ENCODE measurements around the gene SCAI.
A peak's percentile ranks its signal among the peaks of the same experiment; 100 is the strongest.
"Not testable (repeated sequence)": the region's sequence is repeated elsewhere in the genome, so short reads cannot be mapped to it uniquely, and the experiment has no call there.

The SCAI gene

DNA sequence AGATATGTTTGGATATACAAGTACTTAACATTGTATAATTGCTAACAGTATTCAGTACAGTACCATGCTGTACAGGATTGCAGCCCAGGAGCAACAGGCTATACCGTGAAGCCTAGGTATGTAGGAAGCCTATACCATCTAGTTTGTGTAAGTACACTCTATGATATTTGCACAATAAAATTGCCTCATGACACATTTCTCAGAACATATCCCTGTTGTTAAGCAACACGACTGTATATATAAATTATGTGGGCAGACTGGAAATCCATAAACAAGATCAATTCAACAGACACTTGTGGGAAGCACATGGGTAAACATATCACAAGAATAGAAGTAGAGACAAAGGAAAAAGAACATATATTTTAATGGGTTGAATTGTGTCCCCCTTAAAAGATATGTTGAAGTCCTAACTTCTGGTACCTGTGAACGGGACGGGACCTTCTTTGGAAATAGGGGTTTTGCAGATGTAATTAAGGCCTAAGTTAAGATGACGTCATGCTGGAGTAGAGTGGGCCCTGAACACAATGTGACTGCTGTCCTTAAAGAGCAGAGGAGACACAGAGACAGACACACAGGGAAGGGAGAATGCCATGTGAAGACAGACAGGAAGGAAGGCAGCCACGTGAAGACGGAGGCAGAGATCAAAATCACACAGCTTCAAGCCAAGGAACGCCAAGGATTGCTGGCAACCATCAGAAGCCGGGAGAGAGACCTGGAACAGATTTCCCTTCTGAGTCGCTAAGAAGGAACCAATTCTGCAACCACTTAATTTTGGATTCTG lies 76.3 kb downstream of the SCAI start:
- DNase-seq (ENCODE audit: insufficient read length, low spot score) (no peak), FAIRE-seq (peak; percentile 82)
- TF ChIP-seq POLR2A (IDR thresholded peaks at IDR 0.05; ENCODE audit: low read depth, low read length) = no peak

DNA sequence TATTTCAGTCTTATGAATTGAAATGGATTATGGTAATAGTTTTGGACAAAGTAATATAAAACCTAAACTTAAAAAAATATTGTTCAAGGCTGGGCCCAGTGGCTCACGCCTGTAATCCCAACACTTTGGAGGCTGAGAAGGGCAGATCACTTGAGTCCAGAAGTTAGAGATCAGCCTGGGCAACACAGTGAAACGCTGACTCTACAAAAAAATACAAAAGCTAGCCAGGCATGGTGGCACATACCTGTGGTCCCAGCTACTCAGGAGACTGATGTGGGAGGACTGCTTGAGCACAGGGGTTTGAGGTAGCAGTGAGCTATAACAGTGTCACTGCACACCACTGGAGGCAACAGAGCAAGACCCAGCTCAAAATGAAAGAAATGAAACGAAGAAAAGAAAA lies 81.9 kb downstream of the SCAI start:
- TF ChIP-seq POLR2A (IDR thresholded peaks at IDR 0.05; ENCODE audit: low read depth, low read length) = no peak
- DNase-seq (ENCODE audit: insufficient read length, low spot score) (no peak), FAIRE-seq (no peak)

DNA sequence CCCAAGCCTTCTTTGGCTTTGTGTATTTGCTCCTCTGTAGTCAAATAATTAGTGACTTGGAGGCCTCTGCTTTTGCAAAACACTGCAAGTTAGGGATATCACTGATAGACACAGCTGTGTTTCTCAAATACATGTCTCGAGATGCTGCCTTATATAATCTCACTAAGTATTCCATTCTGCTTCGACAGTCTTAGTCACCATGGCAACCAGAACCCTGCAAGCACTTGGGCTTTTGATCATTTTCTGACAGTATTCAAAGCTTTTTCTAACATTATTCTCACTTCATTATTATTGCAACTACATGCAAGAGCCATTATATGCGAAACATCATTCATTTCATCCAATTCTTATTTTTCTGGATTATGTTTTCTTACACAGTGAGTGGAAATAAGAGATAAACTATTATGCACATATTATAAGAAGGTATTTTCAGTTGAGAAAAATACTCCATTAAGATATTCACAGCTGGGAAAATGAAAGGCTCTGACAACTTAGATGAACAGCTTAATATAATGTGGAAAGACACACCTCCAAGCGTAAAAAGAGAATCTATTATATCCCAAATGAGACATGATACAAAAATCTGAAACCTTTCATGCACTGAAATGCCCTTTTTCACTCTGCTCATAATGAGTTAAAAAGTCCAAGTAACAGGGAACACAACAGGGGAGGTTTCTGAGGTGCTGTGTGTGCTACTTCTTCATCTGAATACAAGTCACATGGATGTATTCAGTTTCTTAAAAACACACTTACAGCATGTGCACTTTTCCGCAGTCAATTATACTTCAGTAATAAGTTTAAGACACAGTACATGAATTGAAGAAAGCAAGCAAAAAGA lies 93.9 kb downstream of the SCAI start:
- no peak for TF ChIP-seq POLR2A (IDR thresholded peaks at IDR 0.05; ENCODE audit: low read depth, low read length)
- FAIRE-seq = peak; percentile 66
- DNase-seq (ENCODE audit: insufficient read length, low spot score) = no peak

DNA sequence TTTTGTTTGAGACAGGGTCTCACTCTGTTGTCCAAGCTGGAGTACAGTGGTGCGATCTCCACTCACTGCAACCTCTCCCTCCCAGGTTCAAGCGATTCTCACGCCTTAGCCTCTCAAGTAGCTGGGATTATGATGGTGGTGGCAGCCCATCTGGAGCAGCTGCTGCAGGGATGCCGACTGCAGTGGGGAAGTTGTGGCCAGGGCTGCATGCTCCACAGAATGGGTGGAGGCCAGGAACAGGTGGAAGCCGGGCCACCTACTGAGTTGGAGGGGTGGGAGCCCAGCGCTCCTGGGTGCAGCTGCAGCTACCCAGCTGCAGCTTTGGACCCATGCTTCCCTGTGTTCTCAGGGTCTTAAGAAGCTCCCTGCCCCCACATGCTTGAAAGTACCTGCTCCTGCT lies 99.7 kb downstream of the SCAI start:
- DNase-seq (ENCODE audit: insufficient read length, low spot score) (no peak), FAIRE-seq (no peak)
- no peak for TF ChIP-seq POLR2A (IDR thresholded peaks at IDR 0.05; ENCODE audit: low read depth, low read length)

DNA sequence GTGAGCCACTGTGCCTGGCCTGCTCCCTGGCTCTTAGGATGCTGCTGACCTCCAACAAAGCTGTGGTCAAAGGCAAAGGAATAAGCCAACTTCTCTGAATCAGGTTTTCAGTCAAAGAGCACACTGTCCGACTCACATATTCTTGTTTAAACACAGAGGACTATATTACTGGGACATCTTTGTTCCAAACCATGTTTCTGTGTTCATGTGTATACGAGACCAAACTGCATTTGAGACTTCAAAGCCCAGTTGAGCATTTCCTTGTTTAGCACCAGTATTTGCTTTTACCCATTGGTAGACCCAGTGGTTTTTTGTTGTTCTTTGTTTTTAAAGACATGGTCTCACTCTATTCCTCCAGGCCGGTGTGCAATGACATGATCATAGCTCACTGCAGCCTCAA lies 100.2 kb downstream of the SCAI start:
- FAIRE-seq (no peak), DNase-seq (ENCODE audit: insufficient read length, low spot score) (no peak)
- TF ChIP-seq POLR2A (IDR thresholded peaks at IDR 0.05; ENCODE audit: low read depth, low read length) = no peak

DNA sequence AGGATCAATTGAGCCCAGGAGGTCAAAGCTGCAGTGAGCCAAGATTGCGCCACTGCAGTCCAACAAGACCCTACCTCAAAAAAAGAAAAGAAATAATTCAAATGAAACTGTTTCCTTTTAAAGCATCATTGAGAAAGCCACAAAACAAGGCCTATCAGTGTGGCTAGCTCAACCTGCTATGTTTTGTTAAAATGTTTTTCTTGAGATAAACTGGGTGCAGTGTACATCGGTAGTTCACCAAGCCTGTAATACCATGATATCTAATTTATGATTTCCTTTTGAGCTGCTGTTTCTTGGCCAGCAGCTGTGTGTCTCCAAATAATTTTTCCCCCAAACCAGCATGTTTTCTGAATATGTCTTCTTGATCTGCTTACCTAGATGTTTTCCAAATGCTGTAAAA lies 105.2 kb downstream of the SCAI start:
- no peak for TF ChIP-seq POLR2A (IDR thresholded peaks at IDR 0.05; ENCODE audit: low read depth, low read length)
- FAIRE-seq = peak; percentile 30

DNA sequence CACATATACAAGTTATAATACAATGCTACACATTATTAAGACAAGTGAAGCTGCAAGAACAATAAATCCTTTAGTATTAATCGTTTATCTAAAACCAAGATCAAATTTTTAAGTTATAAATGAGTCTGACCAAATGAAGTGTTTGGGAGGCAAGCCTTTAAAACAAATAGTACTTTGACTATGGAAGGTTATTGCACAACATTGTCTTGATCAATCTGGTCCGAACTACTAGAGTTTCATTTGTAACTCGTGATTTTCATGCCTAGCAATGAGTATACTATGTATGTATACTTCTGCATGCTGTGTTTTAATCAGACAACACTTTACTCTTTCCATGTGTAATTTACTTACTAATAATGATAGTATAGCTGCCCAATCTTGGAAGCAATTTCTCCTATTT lies 115.3 kb downstream of the SCAI start:
- FAIRE-seq = peak; percentile 69
- DNase-seq (ENCODE audit: insufficient read length, low spot score) = no peak
- no peak for TF ChIP-seq POLR2A (IDR thresholded peaks at IDR 0.05; ENCODE audit: low read depth, low read length)

More for the DNA sequence above, 105.2 kb downstream of the SCAI start:
- no peak for DNase-seq (ENCODE audit: insufficient read length, low spot score)

DNA sequence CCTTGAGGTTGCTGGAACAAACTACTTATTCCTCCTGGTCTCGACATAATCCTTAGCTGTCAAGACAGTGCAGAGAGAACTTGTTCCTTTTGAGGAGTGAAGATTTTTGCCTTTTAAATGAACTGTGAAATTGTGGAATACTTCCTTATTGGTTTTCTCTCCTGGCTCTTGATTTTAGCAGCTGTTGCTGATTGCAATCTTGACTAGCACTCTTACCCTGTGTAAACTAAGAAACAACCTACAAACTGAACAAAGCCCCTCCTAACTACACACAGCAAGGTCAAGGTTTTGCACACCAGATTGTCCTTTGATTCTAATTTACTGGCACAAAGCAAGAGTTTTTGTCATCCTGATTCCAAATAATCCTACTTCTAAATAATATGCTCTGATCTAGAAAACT lies 118.4 kb downstream of the SCAI start:
- no peak for TF ChIP-seq POLR2A (IDR thresholded peaks at IDR 0.05; ENCODE audit: low read depth, low read length)
- peak; percentile 95 for FAIRE-seq
- DNase-seq (ENCODE audit: insufficient read length, low spot score) = no peak

DNA sequence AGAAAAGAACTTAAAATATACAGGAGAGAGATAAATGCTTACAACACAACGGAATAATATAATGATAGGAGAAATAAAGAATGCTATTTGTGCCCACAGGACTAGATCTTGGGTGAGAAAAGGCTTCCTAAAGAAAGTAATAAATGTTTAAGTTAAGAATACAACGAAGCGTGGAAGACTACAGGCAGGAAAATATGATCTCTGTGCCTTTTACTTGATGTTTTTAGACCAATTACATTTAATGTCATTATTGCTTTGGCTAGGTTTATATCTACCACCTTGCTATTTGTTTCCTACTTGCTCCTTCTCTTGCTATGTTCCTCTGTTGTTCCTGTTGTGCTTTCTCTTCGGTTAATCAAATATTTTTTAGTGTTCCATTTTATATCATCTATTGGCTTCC lies 122.3 kb downstream of the SCAI start:
- no peak for TF ChIP-seq POLR2A (IDR thresholded peaks at IDR 0.05; ENCODE audit: low read depth, low read length)
- FAIRE-seq = no peak
- DNase-seq (ENCODE audit: insufficient read length, low spot score) = no peak

DNA sequence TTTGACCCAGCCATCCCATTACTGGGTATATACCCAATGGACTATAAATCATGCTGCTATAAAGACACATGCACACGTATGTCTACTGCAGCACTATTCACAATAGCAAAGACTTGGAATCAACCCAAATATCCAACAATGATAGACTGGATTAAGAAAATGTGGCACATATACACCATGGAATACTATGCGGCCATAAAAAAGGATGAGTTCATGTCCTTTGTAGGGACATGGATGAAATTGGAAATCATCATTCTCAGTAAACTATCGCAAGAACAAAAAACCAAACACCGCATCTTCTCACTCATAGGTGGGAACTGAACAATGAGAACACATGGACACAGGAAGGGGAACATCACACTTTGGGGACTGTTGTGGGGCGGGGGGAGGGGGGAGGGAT lies 127.7 kb downstream of the SCAI start:
- not testable (repeated sequence) for FAIRE-seq; DNase-seq (ENCODE audit: insufficient read length, low spot score)

DNA sequence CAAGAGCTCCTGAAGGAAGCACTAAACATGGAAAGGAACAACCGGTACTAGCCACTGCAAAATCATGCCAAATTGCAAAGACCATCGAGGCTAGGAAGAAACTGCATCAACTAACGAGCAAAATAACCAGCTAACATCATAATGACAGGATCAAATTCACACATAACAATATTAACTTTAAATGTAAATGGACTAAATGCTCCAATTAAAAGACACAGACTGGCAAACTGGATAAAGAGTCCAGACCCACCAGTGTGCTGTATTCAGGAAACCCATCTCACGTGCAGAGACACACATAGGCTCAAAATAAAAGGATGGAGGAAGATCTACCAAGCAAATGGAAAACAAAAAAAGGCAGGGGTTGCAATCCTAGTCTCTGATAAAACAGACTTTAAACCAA lies 131.3 kb downstream of the SCAI start:
- FAIRE-seq; DNase-seq (ENCODE audit: insufficient read length, low spot score): not testable (repeated sequence)

DNA sequence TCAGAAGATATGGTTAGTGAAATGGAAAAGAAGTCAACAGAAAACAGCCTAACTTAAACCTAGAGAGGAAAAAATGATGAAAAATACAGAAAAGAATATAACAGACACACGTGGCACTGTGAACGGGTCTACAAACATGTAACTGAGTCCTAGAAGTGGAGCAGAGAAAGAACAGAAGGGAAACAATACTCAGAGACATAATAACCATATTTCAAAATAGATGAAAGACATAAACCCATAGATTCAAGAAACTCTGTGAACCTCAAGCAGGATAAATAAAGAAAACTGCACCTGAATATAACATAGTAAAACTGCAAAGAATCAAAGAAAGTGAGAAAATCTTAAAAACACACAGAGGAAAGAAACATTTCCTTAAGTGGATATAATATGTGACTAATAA lies 134.7 kb downstream of the SCAI start:
- no peak for TF ChIP-seq POLR2A (IDR thresholded peaks at IDR 0.05; ENCODE audit: low read depth, low read length)
- DNase-seq (ENCODE audit: insufficient read length, low spot score) (no peak), FAIRE-seq (no peak)

DNA sequence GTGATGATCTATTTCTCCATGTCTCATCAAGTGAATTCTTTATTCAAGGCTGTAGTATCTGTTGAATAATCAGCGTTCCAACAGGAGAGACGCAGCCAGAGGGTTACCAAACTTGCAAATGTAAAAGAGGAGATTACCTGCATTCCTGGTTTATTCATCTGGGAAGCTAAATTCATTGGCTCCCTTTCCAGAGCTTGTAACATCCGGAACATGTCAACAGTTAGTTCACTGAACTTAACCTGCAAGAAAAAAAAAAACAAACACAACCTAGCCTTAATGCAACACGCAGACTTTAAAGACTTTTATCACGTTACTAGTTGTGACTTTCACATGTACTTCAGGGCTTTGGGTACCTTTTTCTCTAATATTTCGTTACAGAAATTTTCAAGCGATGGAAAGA lies 140.0 kb downstream of the SCAI start:
- FAIRE-seq = peak; percentile 69
- no peak for TF ChIP-seq POLR2A (IDR thresholded peaks at IDR 0.05; ENCODE audit: low read depth, low read length)
- DNase-seq (ENCODE audit: insufficient read length, low spot score) = no peak

DNA sequence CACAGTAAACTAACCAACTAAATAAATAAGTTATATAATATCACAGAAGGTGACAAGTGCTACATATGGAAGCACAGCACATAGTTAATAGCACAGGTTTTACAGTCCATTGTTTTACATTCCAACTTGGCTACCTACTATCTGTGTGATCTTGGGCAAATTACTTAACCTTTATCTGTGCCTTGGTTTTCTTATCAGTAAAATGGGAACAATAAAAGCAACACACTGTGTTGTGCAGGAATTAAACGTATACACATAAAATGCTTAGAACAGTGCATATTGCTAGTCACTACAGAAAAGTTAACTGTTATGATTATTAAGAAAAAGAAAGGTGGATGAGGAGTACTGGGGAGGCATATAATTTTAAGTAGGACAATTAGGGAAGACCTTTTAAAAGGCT lies 159.6 kb downstream of the SCAI start:
- no peak for FAIRE-seq
- no peak for TF ChIP-seq POLR2A (IDR thresholded peaks at IDR 0.05; ENCODE audit: low read depth, low read length)
- DNase-seq (ENCODE audit: insufficient read length, low spot score) = no peak

DNA sequence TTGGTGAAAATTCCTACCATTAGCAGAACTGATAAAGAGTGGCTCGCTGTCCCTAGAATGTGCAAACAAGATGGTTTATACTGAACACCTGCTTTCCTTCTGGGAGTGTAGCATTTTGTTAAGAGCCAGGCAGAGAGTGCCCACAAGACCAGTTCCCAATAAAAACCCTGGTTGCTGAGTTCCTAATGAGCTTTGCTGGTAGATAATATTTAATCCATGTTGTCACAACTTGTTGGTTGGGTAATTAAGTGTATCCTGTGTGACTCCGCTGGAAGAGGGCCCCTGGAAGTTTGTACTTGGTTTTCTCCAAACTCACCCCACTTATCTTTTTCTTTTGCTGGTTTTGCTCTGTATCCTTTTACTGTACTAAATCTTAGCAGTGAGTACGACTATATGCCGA lies 162.9 kb downstream of the SCAI start:
- TF ChIP-seq POLR2A (IDR thresholded peaks at IDR 0.05; ENCODE audit: low read depth, low read length) = no peak
- FAIRE-seq = no peak

More for the DNA sequence above, 162.9 kb downstream of the SCAI start:
- DNase-seq (ENCODE audit: insufficient read length, low spot score) = no peak

Data from H54 (cell line).